Esophagus (tissue), 2 donors: ENCODE results near the gene TMEM100. TPM values are rescaled to one million over a fixed set of nuclear protein-coding genes. Genes with fewer than 3 reads are reported as not detected.

Experiments
- H3K27ac ChIP-seq, 2 donors: one replicate each; pipeline ENCODE4 v1.5.1; 2013; ENCODE audit warnings: low read depth in 2 of 2, mild to moderate bottlenecking in 2 of 2, inconsistent platforms in 1 of 2, low read length in 1 of 2, moderate library complexity in 1 of 2
- H3K27me3 ChIP-seq, 2 donors: one replicate each; pipeline ENCODE4 v1.6.1; 2013; ENCODE audit warnings: low read length in 2 of 2, control low read depth in 1 of 2, mild to moderate bottlenecking in 1 of 2; ENCODE audit not compliant: insufficient read depth in 2 of 2, control insufficient read depth in 1 of 2
- H3K36me3 ChIP-seq, 2 donors: one replicate each; pipeline ENCODE4 v1.6.1; 2013; ENCODE audit warnings: low read length in 1 of 2; ENCODE audit not compliant: control insufficient read depth in 2 of 2, insufficient read depth in 2 of 2
- H3K4me1 ChIP-seq, 2 donors: one replicate each; pipeline ENCODE4 v1.6.1; 2013; ENCODE audit warnings: low read length in 1 of 2; ENCODE audit not compliant: control insufficient read depth in 2 of 2, insufficient read depth in 2 of 2
- H3K4me3 ChIP-seq, 2 donors: one replicate each; pipeline ENCODE4 v1.5.1; 2013; ENCODE audit warnings: low read length in 2 of 2, mild to moderate bottlenecking in 2 of 2, low read depth in 1 of 2, moderate library complexity in 1 of 2
- H3K9me3 ChIP-seq, 2 donors: one replicate each; pipeline ENCODE4 v1.6.1; 2013; ENCODE audit warnings: mild to moderate bottlenecking in 2 of 2, low read depth in 1 of 2, low read length in 1 of 2, moderate library complexity in 1 of 2; ENCODE audit not compliant: control insufficient read depth in 2 of 2, insufficient read depth in 1 of 2
- WGBS, 2 donors: extraction: QIAGEN DNeasy Blood & Tissue Kit; methylation state at CpG; one replicate each; pipeline ENCODE4 v1.1.7; 2013; 5-methylcytosine and 5-hydroxymethylcytosine counted together
- polyA plus RNA-seq, 2 donors: library from polyadenylated mRNA; stranded (reverse); fragments of 200-250 nt; gene quantifications; one replicate each; pipeline ENCODE4 v1.2.3, GENCODE V29; 2013
- donor health status: healthy with polysubstance abuse.
- donor health status: Bipolar disorder and iron deficiency.

TMEM100 gene
- polyA plus RNA-seq, 2 donors: 1.6 to 4.8 TPM

DNA sequence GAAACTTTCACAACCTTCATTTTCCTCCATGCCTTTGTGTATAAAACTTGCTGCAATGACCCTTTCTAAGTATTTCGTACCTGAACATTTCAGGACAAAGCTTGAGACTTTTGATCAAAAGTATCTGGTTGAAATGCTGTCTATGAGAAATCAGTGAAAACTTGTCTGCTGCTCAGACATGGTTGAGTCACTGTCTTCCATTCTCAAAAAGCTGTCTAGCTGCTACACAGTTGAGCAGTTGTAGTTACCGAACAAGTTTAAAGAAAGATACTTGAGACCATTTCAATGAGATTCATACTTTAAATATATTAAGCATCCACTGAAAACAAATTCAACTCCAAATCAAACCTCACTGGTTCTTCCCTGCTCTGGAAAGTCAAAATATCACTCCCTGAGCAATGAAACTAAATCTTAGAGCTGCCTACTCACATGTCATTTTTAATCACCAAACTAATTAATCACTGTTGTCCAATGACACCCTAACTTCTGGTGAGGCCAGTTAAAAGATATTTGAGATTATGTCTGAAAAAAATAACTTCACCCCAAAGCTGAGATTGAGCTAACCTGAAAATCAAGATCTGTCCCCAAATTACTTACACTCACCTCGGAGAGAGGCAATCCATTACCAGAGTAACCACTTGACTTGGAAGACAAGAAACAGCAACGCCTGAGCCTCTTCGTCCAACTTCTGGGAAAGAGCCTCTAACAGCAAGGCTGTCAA lies 488 bp downstream of the TMEM100 start:
- peak overlapping the region in 1 of 2 donors; percentile 59 for H3K27ac ChIP-seq
- no peaks in the 10 kb centered on the region for H3K27me3 ChIP-seq
- H3K9me3 ChIP-seq: no peaks in the 10 kb centered on the region
- no peaks in the 10 kb centered on the region for H3K36me3 ChIP-seq
- 35 to 44% methylated on average over 5 of the region's 5 CpGs for WGBS, 2 donors
- no peaks in the 10 kb centered on the region for H3K4me1 ChIP-seq
- H3K4me3 ChIP-seq: peak overlapping the region; percentile 3 to 33

GRCh38 chr17:55720919-55721836 lies 1.5 kb downstream of the TMEM100 start:
- H3K27me3 ChIP-seq: no peaks in the 10 kb centered on the region
- H3K36me3 ChIP-seq: no peaks in the 10 kb centered on the region
- no peak overlapping the region for H3K27ac ChIP-seq
- H3K4me3 ChIP-seq: peak overlapping the region in 1 of 2 donors; percentile 33
- 80 to 87% methylated on average over 6 of the region's 6 CpGs for WGBS, 2 donors
- no peaks in the 10 kb centered on the region for H3K4me1 ChIP-seq
- H3K9me3 ChIP-seq: no peaks in the 10 kb centered on the region

DNA sequence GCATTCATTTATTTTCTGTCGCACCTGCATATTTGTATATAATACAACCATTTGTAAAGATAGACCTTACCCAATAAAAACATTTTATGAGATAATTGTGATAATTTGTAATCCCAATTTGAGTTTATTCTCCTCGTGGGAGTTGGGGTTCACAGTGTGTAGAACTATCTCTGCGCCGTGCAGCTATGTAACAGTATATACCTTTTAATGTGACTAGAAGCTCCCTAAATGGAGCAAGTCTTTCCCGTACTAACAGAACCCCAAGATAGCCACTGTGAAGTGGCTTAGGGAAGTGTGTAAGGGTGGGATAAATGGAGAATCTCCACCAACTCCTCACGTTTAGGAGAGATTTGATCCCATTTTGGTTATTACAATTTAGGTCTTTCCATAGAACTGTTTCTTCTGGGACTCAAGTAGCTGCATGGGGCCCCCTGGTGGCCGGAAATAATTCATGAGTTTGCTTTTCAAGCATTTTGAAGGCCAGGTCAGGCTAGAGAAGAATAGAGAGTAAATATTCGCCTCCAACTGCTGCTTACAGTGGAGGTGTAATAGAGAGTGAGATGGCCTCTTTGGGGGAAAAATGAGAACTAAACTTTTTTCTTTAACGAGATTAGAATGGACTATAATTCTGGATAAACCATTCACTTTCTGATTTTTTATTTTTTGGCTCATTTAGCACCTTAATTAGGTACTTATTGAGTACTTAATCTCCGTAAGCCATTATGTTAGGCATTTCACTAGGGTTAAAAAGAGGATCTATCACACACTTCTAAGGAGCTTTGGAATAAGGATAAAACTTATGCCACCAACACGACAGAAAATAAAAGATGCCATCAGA lies 4.5 kb downstream of the TMEM100 start:
- Histone ChIP-seq H3K27me3 (no peaks in the 10 kb centered on the region), H3K4me3 (no peak overlapping the region), H3K27ac (no peak overlapping the region), H3K36me3 (no peaks in the 10 kb centered on the region), H3K9me3 (no peaks in the 10 kb centered on the region), H3K4me1 (no peaks in the 10 kb centered on the region)
- 51 to 55% methylated on average over 11 of the region's 11 CpGs for WGBS, 2 donors

GRCh38 chr17:55717432-55717831 lies 5.2 kb downstream of the TMEM100 start:
- Histone ChIP-seq H3K9me3 (no peaks in the 10 kb centered on the region), H3K4me3 (no peak overlapping the region), H3K36me3 (no peaks in the 10 kb centered on the region), H3K27me3 (no peaks in the 10 kb centered on the region), H3K27ac (no peak overlapping the region), H3K4me1 (no peaks in the 10 kb centered on the region)
- WGBS, 2 donors: 85 to 91% methylated on average over 4 of the region's 4 CpGs

DNA sequence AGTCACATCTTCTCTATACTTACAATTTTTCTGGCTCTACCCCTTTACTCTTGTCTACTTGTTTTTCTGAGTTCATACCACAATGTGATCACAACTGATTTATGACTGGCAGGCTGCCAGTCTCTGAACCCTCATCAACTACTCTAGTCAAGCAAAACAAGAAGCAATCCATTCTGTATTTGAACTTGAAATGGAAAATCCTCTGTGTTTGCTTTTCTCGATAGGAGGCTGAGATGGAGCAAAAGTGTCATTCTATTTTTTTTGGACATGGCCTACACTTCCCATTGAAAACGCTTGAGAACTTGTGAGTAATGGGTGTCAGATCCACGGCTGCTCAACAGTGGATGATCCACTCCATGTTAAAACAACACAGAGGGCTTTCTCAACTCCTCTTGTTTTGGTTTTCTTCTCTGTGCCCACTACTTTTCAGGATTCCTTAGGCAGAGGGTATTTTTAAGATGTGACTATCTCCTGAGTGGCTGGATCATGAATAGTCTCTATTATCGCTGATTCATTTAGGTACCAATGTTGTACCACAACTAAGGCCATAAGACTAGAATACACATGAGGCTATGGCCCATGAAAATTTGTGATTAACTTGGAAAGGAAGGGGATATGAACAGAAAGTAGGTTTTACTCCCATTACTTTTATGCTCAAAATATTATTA lies 11.7 kb downstream of the TMEM100 start:
- WGBS, 2 donors: 49 to 52% methylated on average over 4 of the region's 4 CpGs
- no peaks in the 10 kb centered on the region for H3K27me3 ChIP-seq
- H3K36me3 ChIP-seq: no peaks in the 10 kb centered on the region
- no peak overlapping the region for H3K27ac ChIP-seq
- H3K4me3 ChIP-seq: no peak overlapping the region
- H3K9me3 ChIP-seq: no peaks in the 10 kb centered on the region
- peaks cover 3 to 7% of the 10 kb centered on the region in 2 donors for H3K4me1 ChIP-seq

GRCh38 chr17:55710410-55710809 lies 12.3 kb downstream of the TMEM100 start:
- Histone ChIP-seq H3K27me3 (no peaks in the 10 kb centered on the region), H3K4me3 (no peak overlapping the region), H3K27ac (no peak overlapping the region), H3K4me1 (peaks cover 3 to 10% of the 10 kb centered on the region in 2 donors), H3K9me3 (no peaks in the 10 kb centered on the region), H3K36me3 (no peaks in the 10 kb centered on the region)
- 60 to 69% methylated on average over 3 of the region's 3 CpGs for WGBS, 2 donors

DNA sequence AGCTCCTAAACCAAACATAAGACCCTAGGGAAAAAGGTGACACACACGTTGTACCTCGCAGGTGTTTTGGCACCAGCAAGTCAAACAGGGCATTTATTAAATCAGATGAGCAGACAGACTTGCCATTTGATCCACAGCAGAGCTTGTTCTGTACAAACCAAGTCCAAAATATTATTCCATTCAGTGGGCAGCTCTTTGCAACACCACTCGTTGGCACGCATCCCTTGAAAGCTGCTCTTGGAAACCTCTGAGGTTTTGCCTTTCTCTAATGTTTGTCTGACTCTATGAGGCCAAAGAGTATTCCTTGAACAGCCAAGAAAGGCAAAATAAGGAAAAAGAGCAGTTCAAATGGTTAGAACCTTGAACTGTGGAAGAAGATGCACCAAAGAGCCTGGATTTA lies 12.7 kb downstream of the TMEM100 start:
- WGBS, 2 donors: 64 to 74% methylated on average over 4 of the region's 4 CpGs
- Histone ChIP-seq H3K36me3 (no peaks in the 10 kb centered on the region), H3K4me3 (no peak overlapping the region), H3K4me1 (peaks cover 3 to 10% of the 10 kb centered on the region in 2 donors), H3K27ac (no peak overlapping the region), H3K9me3 (no peaks in the 10 kb centered on the region), H3K27me3 (no peaks in the 10 kb centered on the region)

- Histone ChIP-seq H3K36me3 (no peaks in the 10 kb centered on the region), H3K27me3 (no peaks in the 10 kb centered on the region), H3K9me3 (no peaks in the 10 kb centered on the region), H3K4me3 (no peak overlapping the region), H3K27ac (no peak overlapping the region), H3K4me1 (peaks cover 3 to 10% of the 10 kb centered on the region in 2 donors)
- 82 to 89% methylated on average over 7 of the region's 7 CpGs for WGBS, 2 donors
These were observed 13.2 kb downstream of the TMEM100 start for GRCh38 chr17:55709440-55709839.
